ENCODE results near the gene TRAFD1. TPM values are rescaled to one million over a fixed set of nuclear protein-coding genes. Genes with fewer than 3 reads are reported as not detected.

TRAFD1 gene
- total and polyA plus RNA-seq, 2 donors (not counting 3 experiments of a cell fraction or from before 2014, with no cell fraction given), result 20.3 to 24.9 TPM

DNA sequence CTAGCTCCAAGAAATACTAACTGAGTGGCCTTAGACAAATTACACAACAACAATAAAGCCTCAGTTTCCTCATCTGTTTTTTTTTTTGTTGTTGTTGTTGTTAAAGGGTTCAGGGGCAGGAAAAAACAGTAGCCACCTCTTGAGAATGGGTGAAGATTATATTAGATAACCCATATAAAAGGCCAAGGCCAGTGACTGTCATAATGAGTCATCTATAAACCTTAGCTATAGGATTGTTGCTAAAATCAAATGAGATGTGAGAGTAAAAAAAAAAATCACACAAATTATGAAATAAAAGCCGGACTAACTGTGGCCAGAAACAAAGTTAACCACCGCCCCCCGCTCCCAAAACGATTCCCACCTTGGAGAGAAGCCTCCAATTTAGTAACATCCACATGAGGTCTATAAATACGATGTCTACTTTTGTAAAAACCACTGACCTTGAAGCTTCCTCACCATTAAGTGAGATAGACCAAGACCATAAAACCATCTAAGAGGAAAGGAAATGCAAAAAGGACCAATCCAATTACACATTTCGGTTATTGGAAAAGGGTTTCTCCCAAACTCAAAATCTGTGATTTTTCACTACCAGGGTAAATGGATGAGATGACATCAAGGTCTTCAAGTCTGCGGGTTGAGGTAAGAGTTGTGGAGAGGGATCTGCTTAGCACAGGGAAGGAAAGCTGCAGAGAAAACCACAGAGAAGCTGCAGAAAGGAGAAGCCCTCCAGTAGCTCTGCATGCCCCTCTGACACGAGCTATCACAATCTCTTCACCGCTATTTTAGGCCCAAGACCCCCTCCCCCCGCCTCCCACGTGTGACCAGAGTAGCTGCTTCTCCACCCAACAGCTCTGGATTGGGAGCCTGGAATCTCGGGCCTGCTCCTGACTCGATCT lies 17.8 kb upstream of the TRAFD1 start:
- FAIRE-seq, result no peak
- intact Hi-C loops (cut with micrococcal nuclease), result loop anchor here (2.0 to 5.0 kb wide), 3 partner anchors 17 to 280 kb away; partner anchors contain the start of genes ERP29, TMEM116 and TRAFD1
- TF ChIP-seq, protein P1, sequence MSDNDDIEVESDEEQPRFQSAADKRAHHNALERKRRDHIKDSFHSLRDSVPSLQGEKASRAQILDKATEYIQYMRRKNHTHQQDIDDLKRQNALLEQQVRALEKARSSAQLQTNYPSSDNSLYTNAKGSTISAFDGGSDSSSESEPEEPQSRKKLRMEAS (IDR thresholded peaks at IDR 0.05; ENCODE audit: insufficient read depth, insufficient read length), result no peak
- peak; percentile 16 for TF ChIP-seq POLR2AphosphoS5 (IDR thresholded peaks at IDR 0.05; ENCODE audit: insufficient read depth, low read depth, low read length)
- peak; percentile 21 for TF ChIP-seq GATA2 (IDR thresholded peaks at IDR 0.05; ENCODE audit: insufficient read depth, insufficient read length, low read depth, low read length)
- TF ChIP-seq FOS (IDR thresholded peaks at IDR 0.05; ENCODE audit: borderline replicate concordance, insufficient read depth, low read length), result peak; percentile 41

More for the DNA sequence above, 17.8 kb upstream of the TRAFD1 start:
- ChIA-PET CTCF (interaction anchor here (0.8 to 1.5 kb wide), 4 partner anchors 9 to 94 kb away, joined by 3 to 4 read pairs (median 4); partner anchors contain the start of genes ERP29 and TMEM116), POLR2A (interaction anchor here (1.1 kb wide), 1 partner anchor 19 kb away, joined by 4 read pairs; no protein-coding TSS in a partner anchor)
- BruUV-seq (replicated peaks), result no TSS peak
- H3K27ac ChIP-seq (ENCODE audit: insufficient read depth, low read depth, low read length), result peak overlapping the region; percentile 74
- peak overlapping the region; percentile 30 for H2AFZ ChIP-seq (ENCODE audit: low read depth, low read length)
- dilution Hi-C loops (cut with MboI; ENCODE audit: extremely low pct_ligation_motif_present, low sequenced_read_pairs), result no loop called here
- peak overlapping the region; percentile 90 for H3K9ac ChIP-seq (replicated peaks; ENCODE audit: extremely low read depth, insufficient read depth, low read length)
- no peaks in the 10 kb centered on the region for H3K27me3 ChIP-seq (ENCODE audit: control insufficient read depth in 2 of 2, insufficient read depth in 2 of 2, low read length in 2 of 2)
- peak overlapping the region; percentile 98 for H3K4me2 ChIP-seq (ENCODE audit: insufficient read depth, low read length)
- H3K79me2 ChIP-seq (ENCODE audit: control insufficient read depth, insufficient read depth, low read length), result peaks cover 61% of the 10 kb centered on the region
- no peak for DNase-seq (ENCODE audit: low read depth, low spot score)
- peaks cover 10% of the 10 kb centered on the region for H3K4me1 ChIP-seq (ENCODE audit: control insufficient read depth, extremely low read depth, insufficient read depth, low read length)
- no peaks in the 10 kb centered on the region for H3K9me1 ChIP-seq (replicated peaks; ENCODE audit: control insufficient read depth, extremely low read depth, insufficient read depth, low read length)
- H3K4me3 ChIP-seq (replicated peaks in 1 of 3; ENCODE audit: insufficient read depth in 1 of 3, low read depth in 1 of 3, low read length in 3 of 3), result peak overlapping the region; percentile 81 to 96 (median 95)
- peaks cover 5% of the 10 kb centered on the region for H4K20me1 ChIP-seq (replicated peaks; ENCODE audit: control insufficient read depth, extremely low read depth, insufficient read depth, low read length)
- H3K36me3 ChIP-seq (ENCODE audit: control insufficient read depth in 2 of 2, extremely low read depth in 1 of 2, insufficient read depth in 2 of 2, low read length in 2 of 2), result no peaks in the 10 kb centered on the region
- no peaks in the 10 kb centered on the region for H3K9me3 ChIP-seq (replicated peaks; ENCODE audit: control insufficient read depth, insufficient read depth, low read length)
